Measurements from ENCODE around the gene NME3. TPM values are rescaled to one million over a fixed set of nuclear protein-coding genes. Genes with fewer than 3 reads are reported as not detected.

NME3 gene
- total RNA-seq, 1 donor: 17.6 TPM

GRCh38 chr16:1759511-1759910 lies 11.8 kb downstream of the NME3 start:
- Histone ChIP-seq H3K27me3 (ENCODE audit: insufficient read depth, low read length) (no peaks in the 10 kb centered on the region), H3K9me3 (ENCODE audit: low read depth, low read length) (no peaks in the 10 kb centered on the region), H3K4me1 (ENCODE audit: insufficient read depth, low read length) (no peaks in the 10 kb centered on the region), H3K4me3 (ENCODE audit: low read length) (no peak overlapping the region)

GRCh38 chr16:1758923-1759322 lies 12.4 kb downstream of the NME3 start:
- Histone ChIP-seq H3K9me3 (ENCODE audit: low read depth, low read length) (no peaks in the 10 kb centered on the region), H3K27me3 (ENCODE audit: insufficient read depth, low read length) (no peaks in the 10 kb centered on the region), H3K4me1 (ENCODE audit: insufficient read depth, low read length) (no peaks in the 10 kb centered on the region), H3K4me3 (ENCODE audit: low read length) (no peak overlapping the region)

- Histone ChIP-seq H3K27me3 (ENCODE audit: insufficient read depth, low read length) (no peaks in the 10 kb centered on the region), H3K4me1 (ENCODE audit: insufficient read depth, low read length) (no peaks in the 10 kb centered on the region)
Observed at GRCh38 chr16:1757714-1758461, 13.5 kb downstream of the NME3 start.

GRCh38 chr16:1754204-1754603 lies 17.1 kb downstream of the NME3 start:
- H3K27me3 ChIP-seq (ENCODE audit: insufficient read depth, low read length): no peaks in the 10 kb centered on the region
- no peak overlapping the region for H3K4me3 ChIP-seq (ENCODE audit: low read length)
- no peaks in the 10 kb centered on the region for H3K4me1 ChIP-seq (ENCODE audit: insufficient read depth, low read length)
- no peaks in the 10 kb centered on the region for H3K9me3 ChIP-seq (ENCODE audit: low read depth, low read length)

More at GRCh38 chr16:1757714-1758461, 13.5 kb downstream of the NME3 start:
- Histone ChIP-seq H3K9me3 (ENCODE audit: low read depth, low read length) (no peaks in the 10 kb centered on the region), H3K4me3 (ENCODE audit: low read length) (no peak overlapping the region)

GRCh38 chr16:1752853-1753252 lies 18.5 kb downstream of the NME3 start:
- no peaks in the 10 kb centered on the region for H3K27me3 ChIP-seq (ENCODE audit: insufficient read depth, low read length)
- H3K9me3 ChIP-seq (ENCODE audit: low read depth, low read length): no peaks in the 10 kb centered on the region
- no peak overlapping the region for H3K4me3 ChIP-seq (ENCODE audit: low read length)
- no peaks in the 10 kb centered on the region for H3K4me1 ChIP-seq (ENCODE audit: insufficient read depth, low read length)

- Histone ChIP-seq H3K27me3 (ENCODE audit: insufficient read depth, low read length) (no peaks in the 10 kb centered on the region), H3K4me3 (ENCODE audit: low read length) (no peak overlapping the region), H3K9me3 (ENCODE audit: low read depth, low read length) (no peaks in the 10 kb centered on the region), H3K4me1 (ENCODE audit: insufficient read depth, low read length) (no peaks in the 10 kb centered on the region)
Observed at GRCh38 chr16:1751946-1752345, 19.4 kb downstream of the NME3 start.

- Histone ChIP-seq H3K9me3 (ENCODE audit: low read depth, low read length) (no peaks in the 10 kb centered on the region), H3K27me3 (ENCODE audit: insufficient read depth, low read length) (no peaks in the 10 kb centered on the region), H3K4me1 (ENCODE audit: insufficient read depth, low read length) (no peaks in the 10 kb centered on the region), H3K4me3 (ENCODE audit: low read length) (no peak overlapping the region)
Observed at GRCh38 chr16:1749152-1750117, 21.9 kb downstream of the NME3 start.

- Histone ChIP-seq H3K4me1 (ENCODE audit: insufficient read depth, low read length) (no peaks in the 10 kb centered on the region), H3K9me3 (ENCODE audit: low read depth, low read length) (no peaks in the 10 kb centered on the region), H3K27me3 (ENCODE audit: insufficient read depth, low read length) (no peaks in the 10 kb centered on the region), H3K4me3 (ENCODE audit: low read length) (no peak overlapping the region)
Observed at GRCh38 chr16:1747934-1748333, 23.4 kb downstream of the NME3 start.

- Histone ChIP-seq H3K4me1 (ENCODE audit: insufficient read depth, low read length) (no peaks in the 10 kb centered on the region), H3K4me3 (ENCODE audit: low read length) (no peak overlapping the region), H3K9me3 (ENCODE audit: low read depth, low read length) (no peaks in the 10 kb centered on the region), H3K27me3 (ENCODE audit: insufficient read depth, low read length) (no peaks in the 10 kb centered on the region)
Observed at GRCh38 chr16:1746693-1747195, 24.6 kb downstream of the NME3 start.

GRCh38 chr16:1745900-1746692 lies 25.2 kb downstream of the NME3 start:
- Histone ChIP-seq H3K4me1 (ENCODE audit: insufficient read depth, low read length) (no peaks in the 10 kb centered on the region), H3K9me3 (ENCODE audit: low read depth, low read length) (no peaks in the 10 kb centered on the region), H3K27me3 (ENCODE audit: insufficient read depth, low read length) (no peaks in the 10 kb centered on the region), H3K4me3 (ENCODE audit: low read length) (no peak overlapping the region)

- no peaks in the 10 kb centered on the region for H3K4me1 ChIP-seq (ENCODE audit: insufficient read depth, low read length)
- no peak overlapping the region for H3K4me3 ChIP-seq (ENCODE audit: low read length)
- no peaks in the 10 kb centered on the region for H3K27me3 ChIP-seq (ENCODE audit: insufficient read depth, low read length)
- no peaks in the 10 kb centered on the region for H3K9me3 ChIP-seq (ENCODE audit: low read depth, low read length)
Observed at GRCh38 chr16:1745181-1745899, 26.0 kb downstream of the NME3 start.

GRCh38 chr16:1744338-1744840 lies 27.0 kb downstream of the NME3 start:
- H3K4me3 ChIP-seq (ENCODE audit: low read length): no peak overlapping the region
- H3K4me1 ChIP-seq (ENCODE audit: insufficient read depth, low read length): no peaks in the 10 kb centered on the region
- H3K27me3 ChIP-seq (ENCODE audit: insufficient read depth, low read length): no peaks in the 10 kb centered on the region
- no peaks in the 10 kb centered on the region for H3K9me3 ChIP-seq (ENCODE audit: low read depth, low read length)

GRCh38 chr16:1743376-1744337 lies 27.7 kb downstream of the NME3 start:
- no peak overlapping the region for H3K4me3 ChIP-seq (ENCODE audit: low read length)
- H3K9me3 ChIP-seq (ENCODE audit: low read depth, low read length): no peaks in the 10 kb centered on the region
- no peaks in the 10 kb centered on the region for H3K27me3 ChIP-seq (ENCODE audit: insufficient read depth, low read length)

More at GRCh38 chr16:1743376-1744337, 27.7 kb downstream of the NME3 start:
- H3K4me1 ChIP-seq (ENCODE audit: insufficient read depth, low read length): no peaks in the 10 kb centered on the region

Data from mononuclear cell (primary cell).